H4 (cell line): ENCODE results near the gene POU2AF3. TPM values are rescaled to one million over a fixed set of nuclear protein-coding genes. Genes with fewer than 3 reads are reported as not detected.
A peak's percentile ranks its signal among the peaks of the same experiment; 100 is the strongest.
"Not testable (repeated sequence)": the region's sequence is repeated elsewhere in the genome, so short reads cannot be mapped to it uniquely, and the experiment has no call there.

Source experiments
- DNase-seq: peaks from one replicate; pipeline ENCODE4 v3.0.0-alpha.2; 2015; ENCODE audit warnings: low spot score
- total RNA-seq: library from RNA; depleted of rRNA; stranded (reverse); fragments of >200 nt; shearing (Covaris generic); gene quantifications from 2 replicates; pipeline ENCODE4 v1.2.3, GENCODE V29; 2014; rRNA removed

POU2AF3 gene, protein sequence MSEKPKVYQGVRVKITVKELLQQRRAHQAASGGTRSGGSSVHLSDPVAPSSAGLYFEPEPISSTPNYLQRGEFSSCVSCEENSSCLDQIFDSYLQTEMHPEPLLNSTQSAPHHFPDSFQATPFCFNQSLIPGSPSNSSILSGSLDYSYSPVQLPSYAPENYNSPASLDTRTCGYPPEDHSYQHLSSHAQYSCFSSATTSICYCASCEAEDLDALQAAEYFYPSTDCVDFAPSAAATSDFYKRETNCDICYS
- total RNA-seq: 2.3 TPM in 1 of 2 replicates, not detected in the other

- DNase-seq: no peak
Measured at GRCh38 chr11:111298413-111299100, at the start of gene POU2AF3. Gene POU2AF3 (plus strand): TSS chr11:111298546. CDS start chr11:111298582, 36 bp downstream.

GRCh38 chr11:111250936-111251335 is 47.4 kb upstream of the POU2AF3 start:
- no peak for DNase-seq

GRCh38 chr11:111253131-111253530 is 45.2 kb upstream of the POU2AF3 start:
- no peak for DNase-seq

- DNase-seq: no peak
Measured at GRCh38 chr11:111253630-111254029, 44.7 kb upstream of the POU2AF3 start.

DNA sequence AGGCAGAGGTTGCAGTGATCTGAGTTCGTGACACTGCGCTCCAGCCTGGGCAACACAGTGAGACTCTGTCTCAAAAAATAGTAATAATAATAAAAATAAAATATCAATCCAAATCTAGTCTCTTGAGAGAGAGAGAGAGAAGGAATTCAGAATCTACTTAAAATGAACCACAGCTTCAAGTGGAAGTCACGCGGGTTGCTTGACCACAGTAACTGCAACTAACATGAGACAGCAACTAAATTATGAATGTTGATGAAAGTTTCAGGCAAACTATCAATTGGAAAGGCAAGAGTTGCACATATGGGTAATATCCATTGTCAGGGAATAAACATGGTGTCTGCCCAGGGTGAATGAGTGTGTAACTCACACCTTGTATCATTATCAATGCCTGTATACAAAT is 40.3 kb upstream of the POU2AF3 start:
- DNase-seq: no peak

GRCh38 chr11:111259896-111260295 is 38.5 kb upstream of the POU2AF3 start:
- no peak for DNase-seq

- DNase-seq: no peak
Measured at GRCh38 chr11:111260811-111261210, 37.5 kb upstream of the POU2AF3 start.

DNA sequence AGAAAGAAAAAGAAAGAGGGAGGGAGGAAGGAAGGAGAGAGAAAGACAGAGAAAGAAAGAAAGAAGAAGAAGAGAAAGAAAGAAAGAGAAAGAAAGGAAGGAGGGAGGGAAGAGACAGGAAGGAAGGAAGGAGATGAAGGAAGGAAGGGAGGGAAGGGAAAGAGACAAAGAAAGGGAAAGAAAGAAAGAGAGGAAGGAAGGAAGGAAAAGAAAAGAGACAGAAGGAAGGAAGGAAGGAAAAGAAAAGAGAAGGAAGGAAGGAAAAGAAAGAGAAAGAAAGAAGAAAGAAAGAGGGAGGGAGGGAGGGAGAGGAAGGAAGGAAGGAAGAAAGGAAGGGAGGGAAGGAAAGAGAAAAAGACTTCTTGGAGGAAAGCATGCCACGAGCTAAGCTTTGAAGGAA is 33.7 kb upstream of the POU2AF3 start:
- no peak for DNase-seq

GRCh38 chr11:111265421-111265820 is 32.9 kb upstream of the POU2AF3 start:
- no peak for DNase-seq

GRCh38 chr11:111268303-111268702 is 30.0 kb upstream of the POU2AF3 start:
- not testable (repeated sequence) for DNase-seq

DNA sequence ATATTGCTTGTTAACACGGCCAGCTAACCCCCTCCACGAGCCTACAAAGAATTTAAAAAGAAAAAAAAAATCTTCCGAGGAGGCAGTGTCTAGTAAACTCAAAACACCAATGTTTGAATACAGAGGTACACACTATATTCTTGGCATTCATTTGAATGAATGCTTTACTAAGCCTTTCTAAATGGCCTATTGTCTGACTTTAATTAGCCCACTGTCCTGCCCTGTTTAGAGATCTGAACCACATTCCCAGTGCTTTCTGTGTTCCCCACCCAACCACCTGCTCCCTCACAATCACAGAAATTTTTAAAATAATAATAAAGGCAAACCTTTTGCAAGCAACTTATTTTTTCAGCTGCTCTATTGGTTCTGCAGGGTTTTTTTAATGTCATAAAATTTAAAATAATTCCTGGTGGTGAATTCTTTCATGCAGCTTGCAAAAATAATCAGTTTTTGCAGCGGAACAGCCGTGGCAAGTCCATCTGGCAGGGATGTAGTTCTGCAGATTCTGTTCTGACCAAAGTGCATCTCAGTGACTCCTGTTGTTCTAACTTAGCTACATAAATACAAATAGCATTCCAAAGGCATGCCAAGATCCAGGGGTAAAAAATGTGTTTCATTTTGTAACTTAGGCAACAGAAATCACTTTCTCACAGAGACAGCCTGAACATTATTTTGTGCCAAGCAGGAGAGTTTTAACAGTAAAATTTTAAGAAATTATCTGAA is 29.0 kb upstream of the POU2AF3 start:
- no peak for DNase-seq

- DNase-seq: no peak
Measured at GRCh38 chr11:111272420-111272819, 25.9 kb upstream of the POU2AF3 start.

- no peak for DNase-seq
Measured at GRCh38 chr11:111282562-111283075, 15.7 kb upstream of the POU2AF3 start.

- DNase-seq: no peak
Measured at GRCh38 chr11:111283945-111284481, 14.3 kb upstream of the POU2AF3 start.

DNA sequence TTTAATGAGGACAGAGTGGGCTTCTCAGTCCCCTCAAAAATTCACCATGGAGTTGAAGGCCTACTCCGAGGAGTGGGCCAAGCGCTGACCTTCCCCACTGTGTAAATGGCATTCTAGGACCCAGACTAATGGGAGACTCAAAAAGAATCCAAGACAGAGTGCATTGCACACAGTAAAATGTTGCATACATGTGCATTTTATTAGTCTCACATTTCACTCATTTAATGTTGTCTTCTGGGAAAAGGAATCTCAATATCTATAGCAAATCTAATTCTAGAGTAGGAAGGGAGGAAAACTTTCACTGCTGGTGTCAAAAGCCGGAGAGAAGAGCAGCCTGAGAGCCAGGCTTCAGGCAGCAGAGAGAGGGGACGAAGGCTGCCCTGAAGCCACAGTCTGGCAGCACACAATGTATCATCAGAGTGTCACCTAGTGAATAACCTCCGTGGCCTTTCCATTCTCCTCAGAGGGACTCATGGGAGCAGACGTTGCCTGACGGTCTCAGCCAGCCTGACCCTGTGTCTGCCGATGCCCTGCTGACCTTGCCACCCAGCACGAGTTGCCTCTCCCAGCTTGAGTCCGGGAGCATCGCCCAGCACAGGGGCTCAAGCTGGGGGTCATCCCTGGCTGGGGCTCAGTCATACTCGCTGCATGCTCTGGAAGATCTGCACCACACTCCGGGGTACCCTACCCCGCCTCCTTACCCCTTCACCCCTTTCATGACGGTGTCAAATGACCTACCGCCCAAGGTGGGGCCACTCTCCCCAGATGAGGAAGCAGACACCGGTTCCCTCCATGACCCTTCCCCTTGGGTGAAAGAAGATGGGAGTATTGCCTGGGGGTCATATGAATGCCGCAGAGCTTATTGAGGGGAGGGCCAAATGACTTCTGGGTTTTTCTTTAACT is 12.9 kb upstream of the POU2AF3 start:
- DNase-seq: no peak

DNA sequence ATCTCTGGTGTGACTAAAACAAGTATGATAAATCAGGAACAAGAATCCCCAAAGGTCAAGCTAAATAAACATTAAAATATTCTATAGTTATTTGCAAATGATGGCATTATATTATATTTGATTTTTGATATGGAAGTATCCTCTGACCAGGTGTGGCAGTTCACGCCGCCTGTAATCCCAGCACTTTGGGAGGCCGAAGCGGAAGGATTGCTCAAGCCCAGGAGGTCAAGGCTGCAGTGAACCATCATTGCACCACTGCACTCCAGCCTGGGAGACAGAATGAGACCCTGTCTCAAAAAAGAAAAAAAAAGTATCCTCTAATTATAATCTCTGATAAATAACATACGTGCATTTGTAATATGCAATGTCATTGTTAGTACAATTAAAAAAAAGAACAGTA is 6.6 kb upstream of the POU2AF3 start:
- DNase-seq: no peak

DNA sequence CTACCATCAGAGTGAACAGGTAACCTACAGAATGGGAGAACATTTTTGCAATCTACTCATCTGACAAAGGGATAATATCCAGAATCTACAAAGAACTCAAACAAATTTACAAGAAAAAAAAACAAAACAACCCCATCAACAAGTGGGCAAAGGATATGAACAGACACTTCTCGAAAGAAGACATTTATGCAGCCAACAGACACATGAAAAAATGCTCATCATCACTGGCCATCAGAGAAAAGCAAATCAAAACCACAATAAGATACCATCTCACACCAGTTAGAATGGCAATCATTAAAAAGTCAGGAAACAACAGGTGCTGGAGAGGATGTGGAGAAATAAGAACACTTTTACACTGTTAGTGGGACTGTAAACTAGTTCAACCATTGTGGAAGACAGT is 5.9 kb upstream of the POU2AF3 start:
- DNase-seq: not testable (repeated sequence)

DNA sequence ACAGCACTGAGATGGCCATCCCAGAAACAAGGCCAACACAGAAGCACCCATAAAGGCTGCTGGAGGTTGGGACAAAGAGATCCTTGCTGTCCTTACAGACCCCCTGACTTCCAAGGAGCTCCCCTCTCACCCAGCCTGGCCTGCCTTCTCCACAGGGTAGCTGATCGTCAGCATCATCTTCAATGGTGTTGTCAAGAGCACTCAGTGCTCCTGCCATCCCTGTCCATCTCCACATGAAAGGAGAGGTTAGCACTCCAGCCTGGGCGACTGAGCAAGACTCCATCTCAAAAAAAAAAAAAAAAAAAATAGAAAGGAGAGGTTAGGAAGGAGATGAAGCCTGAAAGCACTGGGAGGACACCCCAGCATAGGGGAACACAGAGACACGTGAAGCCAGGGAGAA is 2.1 kb upstream of the POU2AF3 start:
- DNase-seq: no peak

- DNase-seq: no peak
Measured at GRCh38 chr11:111297696-111298095, 650 bp upstream of the POU2AF3 start.

DNA sequence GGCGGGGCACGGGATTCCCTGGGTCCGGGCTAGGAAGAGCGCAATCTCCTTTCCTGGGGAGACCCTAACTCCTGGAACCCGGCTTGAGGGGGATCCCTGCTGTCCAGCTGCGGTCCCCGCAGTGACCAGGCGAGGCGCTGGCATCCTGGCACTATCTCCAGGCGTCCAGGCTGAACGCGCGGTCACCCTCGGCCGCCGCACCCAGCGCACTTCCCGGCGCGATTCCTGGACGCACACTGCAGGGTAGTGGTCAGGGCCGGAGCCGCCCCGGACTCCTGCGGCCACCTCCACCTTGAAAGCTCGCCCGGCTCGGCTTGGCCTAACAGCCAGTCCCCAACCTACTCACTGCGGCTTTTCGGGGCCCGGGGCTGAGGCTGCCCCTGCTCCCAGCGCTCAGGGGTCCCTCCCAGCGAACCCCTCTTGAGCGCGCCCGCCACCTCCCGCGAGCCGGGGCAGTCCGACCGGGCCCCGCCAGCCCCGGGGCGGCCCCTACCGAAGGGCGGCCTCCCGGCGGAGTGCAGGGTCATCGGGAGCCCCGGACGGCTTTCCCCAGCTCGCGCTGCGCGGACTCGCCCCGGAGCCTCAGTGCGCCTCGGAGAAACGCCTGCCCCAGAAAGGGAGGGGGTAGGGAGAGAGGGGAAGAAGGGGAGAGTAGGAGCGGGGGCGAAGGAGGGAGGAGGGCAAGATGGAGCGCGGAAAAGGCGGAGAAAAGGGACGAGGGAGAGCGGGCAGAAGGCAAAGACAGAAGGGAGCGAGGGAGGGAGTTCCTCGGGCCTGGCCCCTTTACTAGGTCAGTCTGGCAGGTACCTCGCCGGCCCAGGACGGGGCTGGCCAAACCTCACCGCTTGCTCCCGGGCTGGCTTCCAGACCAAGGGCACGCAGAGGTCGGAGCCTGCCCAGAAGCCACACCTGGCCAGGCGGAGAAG is 1.0 kb downstream of the POU2AF3 start:
- peak; percentile 22 for DNase-seq
